Rectal smooth muscle tissue (tissue), 1 donor: Measurements from ENCODE around the gene TDO2.

ENCODE experiments used
- H3K27ac ChIP-seq: one replicate; pipeline ENCODE4 v1.7.0; 2013; ENCODE audit warnings: low read depth, low read length, inconsistent platforms
- H3K27me3 ChIP-seq: one replicate; pipeline ENCODE4 v1.7.0; 2013; ENCODE audit warnings: low read length; ENCODE audit not compliant: control insufficient read depth, insufficient read depth
- H3K36me3 ChIP-seq: one replicate; pipeline ENCODE4 v1.7.0; 2013; ENCODE audit warnings: low read length; ENCODE audit not compliant: control insufficient read depth, insufficient read depth
- H3K4me1 ChIP-seq: one replicate; pipeline ENCODE4 v1.7.0; 2013; ENCODE audit warnings: low read length; ENCODE audit not compliant: control insufficient read depth, insufficient read depth
- H3K4me3 ChIP-seq: one replicate; pipeline ENCODE4 v1.7.0; 2013; ENCODE audit warnings: low read length
- H3K9ac ChIP-seq: one replicate; pipeline ENCODE4 v1.7.0; 2013; ENCODE audit warnings: low read length

Gene TDO2

DNA sequence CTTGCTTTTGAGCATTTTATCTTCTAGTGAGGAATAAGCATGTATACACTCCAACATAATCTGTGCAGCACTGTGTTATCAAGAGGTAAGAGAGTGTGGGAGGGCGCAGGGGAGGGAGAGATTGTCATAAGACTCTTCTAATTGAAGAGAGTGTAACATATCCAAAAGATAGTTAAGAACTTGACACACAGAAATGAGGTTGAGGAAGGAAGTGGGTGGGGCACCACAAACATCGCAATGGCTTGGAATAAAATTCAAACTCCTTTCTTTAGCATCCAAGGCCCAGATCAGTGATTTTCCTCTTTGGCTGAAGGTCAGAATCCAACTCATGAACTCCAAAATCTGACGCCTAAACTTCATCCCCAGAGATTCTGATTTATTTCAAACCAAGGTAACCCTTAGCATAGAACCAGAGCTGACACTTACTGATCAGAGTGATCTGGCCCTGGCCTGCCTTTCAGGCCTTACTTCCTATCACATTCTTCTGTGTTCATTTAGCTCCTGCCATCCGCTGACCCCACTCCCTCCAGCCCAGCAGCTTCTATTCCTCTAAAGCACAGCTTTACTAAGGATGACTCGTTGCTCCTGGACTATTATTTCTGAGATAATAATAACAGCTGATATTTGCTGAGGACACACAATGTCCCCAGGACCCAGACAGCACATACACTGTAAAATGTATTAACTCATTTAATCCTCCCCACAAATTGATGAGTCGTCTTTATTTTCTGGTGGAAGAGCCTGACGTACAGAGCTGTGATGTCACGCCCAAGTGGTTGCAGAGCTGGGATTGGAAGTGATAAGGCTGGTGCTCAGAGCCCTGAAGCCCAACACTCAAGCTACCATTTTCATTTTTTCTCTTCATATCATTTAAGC, 60.8 kb downstream of the TDO2 start:
- Histone ChIP-seq H3K27me3 (no peaks in the 10 kb centered on the region), H3K9ac (no peak overlapping the region), H3K36me3 (no peaks in the 10 kb centered on the region), H3K4me3 (no peak overlapping the region), H3K4me1 (peaks cover 20% of the 10 kb centered on the region), H3K27ac (no peak overlapping the region)

GRCh38 chr4:155966171-155966570, 62.7 kb downstream of the TDO2 start:
- Histone ChIP-seq H3K9ac (no peak overlapping the region), H3K4me3 (no peak overlapping the region), H3K27me3 (no peaks in the 10 kb centered on the region), H3K27ac (no peak overlapping the region), H3K36me3 (no peaks in the 10 kb centered on the region), H3K4me1 (peaks cover 8% of the 10 kb centered on the region)

DNA sequence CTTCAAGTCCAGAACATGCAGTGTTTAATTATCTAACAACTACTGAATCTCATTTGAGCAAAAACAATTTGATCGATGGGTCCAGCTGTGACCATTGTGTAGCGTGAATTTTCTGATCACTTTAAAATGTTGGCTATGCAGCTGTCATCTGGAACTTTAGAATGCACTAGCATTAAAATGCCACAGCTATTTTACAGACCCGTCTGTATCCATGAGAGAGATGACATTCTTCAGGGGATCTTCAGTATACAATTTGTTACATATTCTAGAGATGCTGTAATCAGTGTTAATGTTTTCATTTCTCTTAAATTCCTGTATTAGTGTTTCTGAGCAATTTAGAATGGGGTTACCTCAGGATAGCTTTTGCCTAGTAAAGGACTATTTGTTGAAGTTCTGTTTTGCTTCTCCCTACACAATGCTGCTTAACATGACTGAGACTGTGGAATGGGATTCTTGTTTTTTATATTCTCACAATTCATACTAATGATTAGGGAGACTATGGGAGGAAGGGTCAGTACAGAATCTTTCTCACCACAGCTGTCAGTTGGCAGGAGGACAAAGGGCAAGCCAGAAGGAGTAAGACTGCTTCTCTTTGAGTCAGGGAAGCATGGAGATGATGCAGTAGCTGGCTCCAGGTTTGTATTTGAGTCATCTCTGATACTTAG, 63.4 kb downstream of the TDO2 start:
- H3K36me3 ChIP-seq = no peaks in the 10 kb centered on the region
- H3K27me3 ChIP-seq = no peaks in the 10 kb centered on the region
- no peak overlapping the region for H3K9ac ChIP-seq
- H3K4me1 ChIP-seq = peaks cover 8% of the 10 kb centered on the region
- H3K4me3 ChIP-seq = no peak overlapping the region
- H3K27ac ChIP-seq = no peak overlapping the region
